B cell (primary cell): ENCODE measurements around the gene CPED1. TPM values are rescaled to one million over a fixed set of nuclear protein-coding genes. Genes with fewer than 3 reads are reported as not detected.

Source experiments
- ATAC-seq: fragments of 200-7000 bp; cut with Tn5 transposase; one replicate; pipeline ENCODE4 v1.10.0; 2021; ENCODE audit warnings: low read depth, mild to moderate bottlenecking, moderate number of reproducible peaks, moderate library complexity
- CTCF ChIA-PET: fragments of 350-600 bp; sonication (Branson Sonifier 250); formaldehyde crosslinking; loops from one replicate; lab custom pipeline; 2021; ENCODE audit warnings: antibody characterized with exemption, inconsistent platforms; lab: Charles Lee
- POLR2A ChIA-PET: fragments of 350-600 bp; sonication (Branson Sonifier 250); formaldehyde crosslinking; loops from one replicate; lab custom pipeline; 2021; ENCODE audit warnings: antibody characterized with exemption; lab: Charles Lee
- DNase-seq: peaks from one replicate; pipeline ENCODE4 v3.0.0; 2013
- H2AFZ ChIP-seq: 2 replicates; pipeline ENCODE4 v1.6.1; 2012; ENCODE audit warnings: mild to moderate bottlenecking, low read depth, low read length; ENCODE audit not compliant: insufficient read depth, poor library complexity, severe bottlenecking
- H3K27ac ChIP-seq, 2 donors: 1 replicate in 1 of 2; 2 replicates in 1 of 2; pipeline ENCODE4 v1.5.1; 2012 to 2013; ENCODE audit warnings: low read length in 2 of 2, mild to moderate bottlenecking in 2 of 2, moderate library complexity in 1 of 2
- H3K27me3 ChIP-seq, 4 experiments: fragments of 200-600 bp in 1 of 4; sonication (generic) in 1 of 4; replicated peaks in 1 of 4; 1 replicate in 2 of 4; 2 replicates in 2 of 4; pipeline versions ENCODE4 v1.6.1 to v1.7.0; 2013 to 2016; ENCODE audit warnings: low read length in 3 of 4, mild to moderate bottlenecking in 2 of 4, mixed read lengths in 1 of 4, moderate library complexity in 1 of 4; ENCODE audit not compliant: insufficient read depth in 4 of 4, control insufficient read depth in 3 of 4; ENCODE audit errors: control extremely low read depth in 1 of 4
- H3K36me3 ChIP-seq, 2 experiments: replicated peaks in 1 of 2; 1 replicate in 1 of 2; 2 replicates in 1 of 2; pipeline versions ENCODE4 v1.6.1 to v1.7.1; 2013; ENCODE audit warnings: low read length in 1 of 2; ENCODE audit not compliant: insufficient read depth in 2 of 2, control insufficient read depth in 1 of 2; ENCODE audit errors: control extremely low read depth in 1 of 2, extremely low read depth in 1 of 2
- H3K4me1 ChIP-seq, 2 donors: fragments of 200-600 bp in 1 of 2; sonication (generic) in 1 of 2; 1 replicate in 1 of 2; 2 replicates in 1 of 2; pipeline versions ENCODE4 v1.5.1 to v1.6.1; 2013 to 2017; ENCODE audit warnings: low read length in 2 of 2; ENCODE audit not compliant: control insufficient read depth in 2 of 2, insufficient read depth in 2 of 2
- H3K4me2 ChIP-seq: replicated peaks from 2 replicates; pipeline ENCODE3; 2012; ENCODE audit warnings: mild to moderate bottlenecking, low read depth, low read length; ENCODE audit not compliant: poor library complexity, severe bottlenecking
- H3K4me3 ChIP-seq, 5 experiments: fragments of 200-600 bp in 1 of 5; sonication (generic) in 1 of 5; 1 replicate in 3 of 5; 2 replicates in 2 of 5; pipeline versions ENCODE4 v1.5.1 to v1.7.0; 2011 to 2016; ENCODE audit warnings: low read length in 4 of 5, mild to moderate bottlenecking in 4 of 5, low read depth in 2 of 5, control low read depth in 1 of 5, moderate library complexity in 1 of 5; ENCODE audit not compliant: insufficient read depth in 1 of 5; ENCODE audit errors: control extremely low read depth in 1 of 5, extremely low read depth in 1 of 5
- H3K79me2 ChIP-seq: fragments of 200-600 bp; sonication (generic); one replicate; pipeline ENCODE4 v1.6.0; 2016; ENCODE audit warnings: low read length; ENCODE audit not compliant: control insufficient read depth, insufficient read depth
- H3K9ac ChIP-seq: fragments of 200-600 bp; sonication (generic); 2 replicates; pipeline ENCODE4 v1.6.1; 2017; ENCODE audit warnings: mild to moderate bottlenecking, low read length, moderate library complexity
- H3K9me3 ChIP-seq, 3 donors: one replicate each; pipeline versions ENCODE4 v1.6.1 to v1.7.1; 2013; ENCODE audit warnings: low read length in 2 of 3; ENCODE audit not compliant: control insufficient read depth in 2 of 3, insufficient read depth in 1 of 3; ENCODE audit errors: control extremely low read depth in 1 of 3
- H4K20me1 ChIP-seq: 2 replicates; pipeline ENCODE4 v1.6.0; 2012; ENCODE audit warnings: mild to moderate bottlenecking, low read length; ENCODE audit not compliant: insufficient read depth, control insufficient read depth, poor library complexity, severe bottlenecking
- H3K27ac Mint-ChIP-seq: one replicate; pipeline ENCODE4 v1.8.0; 2021; ENCODE audit warnings: mixed read lengths
- H3K27me3 Mint-ChIP-seq: one replicate; pipeline ENCODE4 v1.8.0; 2021; ENCODE audit warnings: mixed read lengths
- H3K4me1 Mint-ChIP-seq: one replicate; pipeline ENCODE4 v1.8.0; 2021; ENCODE audit warnings: mixed read lengths
- H3K4me3 Mint-ChIP-seq: one replicate; pipeline ENCODE4 v1.8.0; 2021; ENCODE audit warnings: mixed read lengths
- H3K9me3 Mint-ChIP-seq: one replicate; pipeline ENCODE4 v1.8.0; 2022; ENCODE audit warnings: mixed read lengths; ENCODE audit not compliant: insufficient read depth
- CTCF ChIP-seq: fragments of 200-600 bp; IDR thresholded peaks from one replicate; pipeline ENCODE4 v1.8.0; 2022; ENCODE audit warnings: antibody characterized with exemption, mild to moderate bottlenecking
- EZH2 ChIP-seq: IDR thresholded peaks from 2 replicates; pipeline ENCODE4 v1.6.1; 2012; ENCODE audit warnings: borderline replicate concordance, low read depth, mild to moderate bottlenecking, moderate library complexity, low read length; ENCODE audit not compliant: insufficient read depth, poor library complexity, severe bottlenecking
- WGBS: methylation state at CpG from one replicate; pipeline ENCODE4 v1.1.5; 2013; ENCODE audit warnings: missing lambda C conversion rate; ENCODE audit not compliant: insufficient coverage; 5-methylcytosine and 5-hydroxymethylcytosine counted together
- intact Hi-C: fragments of 100-400 bp; cut with micrococcal nuclease; formaldehyde crosslinking; loops from one replicate; pipeline ENCODE4 v1.10.0; 2022
- polyA plus RNA-seq: library from polyadenylated mRNA; depleted of rRNA; stranded (reverse); fragments of >200 nt; gene quantifications from 2 replicates; pipeline ENCODE4 v1.2.3, GENCODE V29; 2012
- total RNA-seq, 2 donors: library from RNA; stranded (reverse); fragments of 120-200 nt in 1 of 2; gene quantifications; 1 replicate in 1 of 2; 2 replicates in 1 of 2; pipeline versions ENCODE4 v1.2.3 to v1.2.4, GENCODE V29; 2013 to 2022

The CPED1 gene
- total and polyA plus RNA-seq, 2 donors (not counting 1 experiment from before 2014, with no cell fraction given) = 0.44 to 3.8 TPM

DNA sequence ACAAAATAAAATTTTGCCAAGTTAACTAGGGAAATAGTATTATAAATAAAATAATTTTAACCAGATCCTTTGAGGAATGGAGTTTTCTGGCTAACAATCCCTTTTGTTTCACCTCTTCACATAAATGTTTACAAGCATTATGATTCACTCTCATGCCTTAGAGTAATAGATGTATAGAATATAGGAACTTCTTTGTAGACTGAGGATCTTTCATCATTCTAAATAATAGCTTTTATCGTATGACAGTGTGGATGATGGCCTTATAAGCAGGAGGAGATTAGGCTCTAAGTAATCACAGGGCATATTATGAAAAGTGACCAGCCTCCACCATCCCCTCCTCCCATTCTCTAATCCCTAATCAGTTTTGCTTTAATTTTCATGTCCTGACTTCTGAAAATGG lies 24.4 kb upstream of the CPED1 start:
- H3K27ac ChIP-seq = no peak overlapping the region
- ChIA-PET CTCF (no interaction called here), POLR2A (no interaction called here)
- no peak overlapping the region for H3K4me2 ChIP-seq
- DNase-seq (no peak), ATAC-seq (no peak)
- peaks cover 24% of the 10 kb centered on the region for H3K79me2 ChIP-seq
- intact Hi-C loops = no loop called here
- Mint-ChIP-seq H3K27ac (no peak overlapping the region), H3K4me3 (no peak overlapping the region), H3K27me3 (no peaks in the 10 kb centered on the region), H3K9me3 (no peaks in the 10 kb centered on the region), H3K4me1 (peaks cover 14% of the 10 kb centered on the region)
- H3K9me3 ChIP-seq = no peaks in the 10 kb centered on the region
- H4K20me1 ChIP-seq = peaks cover 24% of the 10 kb centered on the region
- no peak overlapping the region for H3K4me3 ChIP-seq
- no peak overlapping the region for H2AFZ ChIP-seq
- TF ChIP-seq EZH2 (no peak), CTCF (no peak)
- H3K27me3 ChIP-seq = no peaks in the 10 kb centered on the region
- peaks cover 0 to 6% of the 10 kb centered on the region in 2 donors for H3K4me1 ChIP-seq
- H3K9ac ChIP-seq = no peak overlapping the region
- WGBS = no CpG with 5 or more reads among the region's 1 CpG
- H3K36me3 ChIP-seq = peaks cover 12 to 38% of the 10 kb centered on the region in 2 experiments

GRCh38 chr7:120966961-120967360 lies 21.6 kb upstream of the CPED1 start:
- CTCF ChIA-PET = interaction anchor here (0.6 kb wide), 1 partner anchor 11 kb away, joined by 3 read pairs; no protein-coding TSS in a partner anchor
- H3K79me2 ChIP-seq = peaks cover 15% of the 10 kb centered on the region
- Mint-ChIP-seq H3K4me1 (peaks cover 4% of the 10 kb centered on the region), H3K27ac (no peak overlapping the region), H3K4me3 (no peak overlapping the region), H3K9me3 (no peaks in the 10 kb centered on the region), H3K27me3 (no peaks in the 10 kb centered on the region)
- intact Hi-C loops = no loop called here
- TF ChIP-seq CTCF = no peak
- no peak for TF ChIP-seq EZH2
- peaks cover 16 to 54% of the 10 kb centered on the region in 2 experiments for H3K36me3 ChIP-seq
- DNase-seq (no peak), ATAC-seq (no peak)
- no peak overlapping the region for H2AFZ ChIP-seq
- no peaks in the 10 kb centered on the region for H3K27me3 ChIP-seq
- peaks cover 0 to 2% of the 10 kb centered on the region in 2 donors for H3K4me1 ChIP-seq
- H3K9ac ChIP-seq = no peak overlapping the region
- H4K20me1 ChIP-seq = peaks cover 20% of the 10 kb centered on the region
- H3K4me3 ChIP-seq = no peak overlapping the region
- H3K9me3 ChIP-seq = no peaks in the 10 kb centered on the region
- H3K4me2 ChIP-seq = no peak overlapping the region
- H3K27ac ChIP-seq = no peak overlapping the region
- POLR2A ChIA-PET = no interaction called here
